Tibial nerve (tissue), 4 donors: ENCODE measurements around the gene MBD5.

ENCODE experiments used
- CTCF ChIP-seq, 5 experiments: fragments of 200-600 bp in 3 of 5; fragments of 450-650 bp in 2 of 5; sonication (generic) in 3 of 5; IDR thresholded peaks; one replicate each; pipeline ENCODE4 v1.5.1; 2016 to 2019; ENCODE audit warnings: antibody characterized with exemption in 5 of 5, mild to moderate bottlenecking in 3 of 5, moderate library complexity in 2 of 5
- EP300 ChIP-seq, 2 donors: sonication (generic); formaldehyde crosslinking; IDR thresholded peaks; one replicate each; pipeline ENCODE4 v1.6.1; 2017; ENCODE audit warnings: antibody characterized with exemption in 2 of 2, mild to moderate bottlenecking in 1 of 2

GRCh38 chr2:148410899-148411298, 390.0 kb downstream of the MBD5 start:
- no peak for TF ChIP-seq CTCF (IDR thresholded peaks at IDR 0.05)
- TF ChIP-seq EP300 (IDR thresholded peaks at IDR 0.05): no peak
